H1 (cell line): ENCODE data around the gene GPX4. TPM values are rescaled to one million over a fixed set of nuclear protein-coding genes. Genes with fewer than 3 reads are reported as not detected.

Experiments used
- CTCF ChIA-PET: fragments of 300-600 bp; sonication (Branson Sonifier 250); formaldehyde crosslinking; loops from one replicate; lab custom pipeline; 2021; ENCODE audit not compliant: partially characterized antibody; lab: Charles Lee
- POLR2A ChIA-PET: fragments of 300-600 bp; sonication (Branson Sonifier 250); formaldehyde crosslinking; loops from one replicate; lab custom pipeline; 2021; ENCODE audit warnings: inconsistent platforms; ENCODE audit not compliant: partially characterized antibody; lab: Charles Lee
- DNase-seq, 2 experiments: peaks; one replicate each; pipeline versions ENCODE4 v3.0.0 to v3.0.0-alpha.2; 2010 to 2022; ENCODE audit warnings: low spot score in 2 of 2, low read depth in 1 of 2, mixed read lengths in 1 of 2
- FAIRE-seq: peaks from 2 replicates; lab custom pipeline; 2011; peaks lifted over from hg19 to GRCh38; lab: Jason Lieb, UNC
- H2AFZ ChIP-seq: 2 replicates; pipeline ENCODE4 v1.8.1; 2012; ENCODE audit warnings: low read length, inconsistent platforms
- H2AK5ac ChIP-seq: 2 replicates; pipeline ENCODE4 v1.6.1; 2013; ENCODE audit warnings: low read depth, low read length
- H2BK120ac ChIP-seq: replicated peaks from 2 replicates; pipeline ENCODE3; 2013; ENCODE audit warnings: low read depth, low read length, inconsistent platforms
- H2BK12ac ChIP-seq: 2 replicates; pipeline ENCODE4 v1.6.1; 2013; ENCODE audit warnings: low read depth, low read length
- H2BK15ac ChIP-seq: 2 replicates; pipeline ENCODE4 v1.6.1; 2013; ENCODE audit warnings: low read length
- H2BK20ac ChIP-seq: 2 replicates; pipeline ENCODE4 v1.6.1; 2013; ENCODE audit warnings: low read length
- H2BK5ac ChIP-seq: 2 replicates; pipeline ENCODE4 v1.6.1; 2013; ENCODE audit warnings: low read depth, low read length
- H3K14ac ChIP-seq: 2 replicates; pipeline ENCODE4 v1.6.1; 2013; ENCODE audit warnings: inconsistent platforms; ENCODE audit not compliant: insufficient read length
- H3K18ac ChIP-seq: 2 replicates; pipeline ENCODE4 v1.6.1; 2013; ENCODE audit warnings: low read length; ENCODE audit errors: extremely low read depth
- H3K23ac ChIP-seq: 2 replicates; pipeline ENCODE4 v1.6.1; 2013; ENCODE audit warnings: inconsistent platforms; ENCODE audit not compliant: insufficient read length
- H3K23me2 ChIP-seq: 2 replicates; pipeline ENCODE4 v1.6.1; 2013; ENCODE audit warnings: low read depth, low read length
- H3K27ac ChIP-seq: 2 replicates; pipeline ENCODE4 v1.6.1; 2011; ENCODE audit warnings: low read depth, low read length, inconsistent platforms
- H3K27me3 ChIP-seq, 4 experiments: replicated peaks in 1 of 4; 1 replicate in 1 of 4; 2 replicates in 3 of 4; pipeline versions ENCODE4 v1.6.1 to v1.8.1; 2011 to 2013; ENCODE audit warnings: low read length in 3 of 4, mild to moderate bottlenecking in 3 of 4, inconsistent platforms in 2 of 4, mixed read lengths in 2 of 4, moderate library complexity in 1 of 4; ENCODE audit not compliant: control insufficient read depth in 3 of 4, insufficient read depth in 3 of 4; ENCODE audit errors: extremely low read depth in 1 of 4
- H3K36me3 ChIP-seq, 4 experiments: 2 replicates each; pipeline versions ENCODE4 v1.6.1 to v1.8.1; 2011 to 2013; ENCODE audit warnings: mild to moderate bottlenecking in 4 of 4, low read length in 3 of 4, moderate library complexity in 2 of 4, control low read depth in 1 of 4, inconsistent platforms in 1 of 4; ENCODE audit not compliant: insufficient read depth in 4 of 4, control insufficient read depth in 2 of 4
- H3K4ac ChIP-seq: replicated peaks from 2 replicates; pipeline ENCODE3; 2013; ENCODE audit warnings: low read length, low read depth, mixed read lengths, inconsistent platforms; ENCODE audit not compliant: insufficient read length
- H3K4me1 ChIP-seq, 4 experiments: replicated peaks in 1 of 4; 1 replicate in 1 of 4; 2 replicates in 3 of 4; pipeline versions ENCODE4 v1.6.1 to v1.8.1; 2011 to 2013; ENCODE audit warnings: low read length in 3 of 4, inconsistent platforms in 2 of 4, mixed read lengths in 1 of 4; ENCODE audit not compliant: insufficient read depth in 4 of 4, control insufficient read depth in 3 of 4
- H3K4me2 ChIP-seq, 2 experiments: 2 replicates each; pipeline versions ENCODE4 v1.6.1 to v1.8.1; 2011 to 2013; ENCODE audit warnings: low read depth in 2 of 2, low read length in 2 of 2, control low read depth in 1 of 2, inconsistent platforms in 1 of 2, mild to moderate bottlenecking in 1 of 2; ENCODE audit not compliant: insufficient read depth in 1 of 2
- H3K4me3 ChIP-seq, 4 experiments: fragments of 200-600, 300-600 bp in 1 of 4; sonication (generic), shearing (Covaris generic), sonication (Bioruptor Twin) in 1 of 4; 2 replicates each; pipeline versions ENCODE4 v1.5.1 to v1.8.1; 2011 to 2016; ENCODE audit warnings: low read length in 4 of 4, low read depth in 3 of 4, control low read depth in 2 of 4, inconsistent platforms in 2 of 4, mild to moderate bottlenecking in 2 of 4, mixed read lengths in 1 of 4, moderate library complexity in 1 of 4; ENCODE audit not compliant: insufficient read depth in 2 of 4; ENCODE audit errors: extremely low read depth in 1 of 4
- H3K56ac ChIP-seq: replicated peaks from 2 replicates; pipeline ENCODE3; 2013; ENCODE audit warnings: low read depth, mild to moderate bottlenecking, mixed read lengths, low read length, inconsistent platforms; ENCODE audit not compliant: insufficient read length
- H3K79me1 ChIP-seq: 2 replicates; pipeline ENCODE4 v1.6.1; 2013; ENCODE audit warnings: low read depth, low read length, control low read depth
- H3K79me2 ChIP-seq, 2 experiments: 2 replicates each; pipeline versions ENCODE4 v1.6.1 to v1.8.1; 2012 to 2013; ENCODE audit warnings: low read length in 2 of 2, mild to moderate bottlenecking in 2 of 2, inconsistent platforms in 1 of 2; ENCODE audit not compliant: insufficient read depth in 2 of 2, control insufficient read depth in 1 of 2
- H3K9ac ChIP-seq, 4 experiments: replicated peaks in 1 of 4; 1 replicate in 1 of 4; 2 replicates in 3 of 4; pipeline versions ENCODE4 v1.6.1 to v1.8.1; 2011 to 2013; ENCODE audit warnings: low read depth in 3 of 4, low read length in 3 of 4, control low read depth in 2 of 4, mild to moderate bottlenecking in 2 of 4, moderate library complexity in 2 of 4, inconsistent platforms in 1 of 4; ENCODE audit errors: extremely low read depth in 1 of 4
- H3K9me3 ChIP-seq, 2 experiments: 2 replicates each; pipeline versions ENCODE4 v1.6.1 to v1.8.1; 2012 to 2013; ENCODE audit warnings: mild to moderate bottlenecking in 2 of 2, moderate library complexity in 2 of 2, control low read depth in 1 of 2, inconsistent platforms in 1 of 2, low read depth in 1 of 2, low read length in 1 of 2, mixed read lengths in 1 of 2; ENCODE audit not compliant: insufficient read depth in 2 of 2
- H4K20me1 ChIP-seq, 2 experiments: replicated peaks in 1 of 2; 2 replicates each; pipeline versions ENCODE3 to v1.8.1; 2011 to 2013; ENCODE audit warnings: inconsistent platforms in 2 of 2, low read length in 2 of 2, mild to moderate bottlenecking in 1 of 2; ENCODE audit not compliant: insufficient read depth in 2 of 2, control insufficient read depth in 1 of 2
- H4K5ac ChIP-seq: 2 replicates; pipeline ENCODE4 v1.6.1; 2013; ENCODE audit warnings: low read length, low read depth, mixed read lengths, inconsistent platforms; ENCODE audit not compliant: insufficient read length
- H4K8ac ChIP-seq: 2 replicates; pipeline ENCODE4 v1.8.0; 2013; ENCODE audit warnings: mild to moderate bottlenecking, moderate library complexity, low read length, inconsistent platforms; ENCODE audit not compliant: insufficient read depth; ENCODE audit errors: extremely low read depth
- H4K91ac ChIP-seq: replicated peaks from 2 replicates; pipeline ENCODE3; 2013; ENCODE audit warnings: low read length, mixed read lengths, inconsistent platforms; ENCODE audit not compliant: insufficient read length
- ATF2 ChIP-seq: IDR thresholded peaks from 2 replicates; pipeline ENCODE4 v1.6.1; 2012; ENCODE audit warnings: low read length, inconsistent platforms
- CBX8 ChIP-seq: fragments of 300-800, 300-1000 bp; sonication (generic); IDR thresholded peaks from 2 replicates; pipeline ENCODE4 v1.7.1; 2016; ENCODE audit warnings: low read depth, low read length, borderline replicate concordance
- KDM5A ChIP-seq: fragments of 200-600 bp; IDR thresholded peaks from 2 replicates; pipeline ENCODE4 v1.7.1; 2012; ENCODE audit warnings: mild to moderate bottlenecking, low read length, inconsistent platforms, mixed read lengths
- TAF7 ChIP-seq: optimal IDR thresholded peaks from 2 replicates; pipeline ENCODE3; 2011; ENCODE audit warnings: low read depth, mild to moderate bottlenecking, inconsistent platforms, low read length, moderate library complexity, borderline replicate concordance
- WGBS, 2 experiments: shearing (Covaris generic) in 1 of 2; methylation state at CpG; one replicate each; pipeline versions ENCODE4 v1.1.6 to v1.1.7; 2013 to 2015; ENCODE audit warnings: low lambda C conversion rate in 2 of 2, mixed read lengths in 2 of 2, inconsistent platforms in 1 of 2, low coverage in 1 of 2, missing lambda C conversion rate in 1 of 2; ENCODE audit not compliant: insufficient replicate concordance in 2 of 2, insufficient coverage in 1 of 2, insufficient read length in 1 of 2; ENCODE audit errors: extremely low coverage in 1 of 2, missing lambda C conversion rate in 1 of 2; 5-methylcytosine and 5-hydroxymethylcytosine counted together
- polyA plus RNA-seq, 7 experiments: library from polyadenylated mRNA; depleted of rRNA in 3 of 7; stranded (reverse) in 5 of 7; unstranded in 2 of 7; fragments of >200 nt in 5 of 7; fragments of 200-250 nt in 2 of 7; gene quantifications; 1 replicate in 5 of 7; 2 replicates in 1 of 7; 4 replicates in 1 of 7; pipeline versions ENCODE4 v1.2.1 to v1.2.3, GENCODE V29; 2011 to 2013; ENCODE audit warnings: missing spikeins in 2 of 7, mixed read lengths in 2 of 7
- total RNA-seq: library from RNA; stranded (reverse); fragmentation: NEBNext Ultra II Directional; extraction: Animal tissue kit (Norgen Biotek cat#: 25700); gene quantifications from 2 replicates; pipeline ENCODE4 v1.2.1, GENCODE V29; 2021

Gene GPX4
- total and polyA plus RNA-seq, 2 of the 8 experiments (the other 6 are each of a cell fraction or from before 2014, with no cell fraction given) = 342 to 693 TPM

- H3K4ac ChIP-seq = no peak overlapping the region
- H4K8ac ChIP-seq = peak overlapping the region; percentile 25; the same call in 1 of the 2 replicates
- H3K79me2 ChIP-seq = 0 out of 4 replicates have a peak, but pooled peaks cover 0 to under 1% of the 10 kb centered on the region in 2 experiments
- no peak overlapping the region for H2BK20ac ChIP-seq
- no peak overlapping the region for H3K56ac ChIP-seq
- H3K27me3 ChIP-seq = no peaks in the 10 kb centered on the region
- H3K23me2 ChIP-seq = no peaks in the 10 kb centered on the region
- CTCF ChIA-PET = interaction anchor here (0.8 to 1.1 kb wide), 2 partner anchors 70 to 71 kb away, joined by 3 read pairs; no protein-coding TSS in a partner anchor
- H2BK5ac ChIP-seq = no peak overlapping the region
- no peak overlapping the region for H3K18ac ChIP-seq
- H3K4me3 ChIP-seq = no peak overlapping the region
- H4K20me1 ChIP-seq = peaks cover 0 to 10% of the 10 kb centered on the region in 2 experiments
- no peak overlapping the region for H3K27ac ChIP-seq
- no peak overlapping the region for H3K4me2 ChIP-seq
- WGBS, 2 experiments = 95% methylated on average over 12 of the region's 12 CpGs; no CpG with 5 or more reads in 1 of the 2 experiments
- H2AK5ac ChIP-seq = no peak overlapping the region
- DNase-seq (no peak), FAIRE-seq (no peak)
- no peak overlapping the region for H2BK12ac ChIP-seq
- H2BK120ac ChIP-seq = no peak overlapping the region
- H3K79me1 ChIP-seq = peaks cover 6% of the 10 kb centered on the region
- H4K91ac ChIP-seq = no peak overlapping the region
- peaks cover 0 to 16% (median 0%) of the 10 kb centered on the region in 4 experiments; a peak in 1 of 8 replicates for H3K36me3 ChIP-seq
- POLR2A ChIA-PET = interaction anchor here (1.1 kb wide), 1 partner anchor 26 kb away, joined by 3 read pairs; no protein-coding TSS in a partner anchor
- H3K9ac ChIP-seq = no peak overlapping the region
- no peak overlapping the region for H2AFZ ChIP-seq
- H3K23ac ChIP-seq = no peak overlapping the region
- no peak overlapping the region for H4K5ac ChIP-seq
- no peak overlapping the region for H3K14ac ChIP-seq
- no peak overlapping the region for H2BK15ac ChIP-seq
- H3K4me1 ChIP-seq = peaks cover 0 to 10% (median 5%) of the 10 kb centered on the region in 4 experiments; a peak in 5 of 7 replicates
- H3K9me3 ChIP-seq = no peaks in the 10 kb centered on the region
- TF ChIP-seq ATF2 (no peak), KDM5A (no peak), TAF7 (no peak), CBX8 (no peak)
These were observed 47.4 kb downstream of the GPX4 start for GRCh38 chr19:1151037-1151724.
